PFSK-1 (cell line): ENCODE results near the gene RNF220.

ENCODE experiments used
- POLR2AphosphoS5 ChIP-seq: IDR thresholded peaks from 2 replicates; pipeline ENCODE4 v1.6.1; 2012; ENCODE audit warnings: low read depth, mild to moderate bottlenecking, control low read depth, low read length, moderate library complexity
- TF ChIP-seq, protein P1 (sequence below), 2 experiments: IDR thresholded peaks; 2 replicates each; pipeline versions ENCODE4 v1.6.1 to v1.8.0; 2011 to 2012; ENCODE audit warnings: low read depth in 2 of 2, low read length in 2 of 2, control low read depth in 1 of 2, inconsistent platforms in 1 of 2, mild to moderate bottlenecking in 1 of 2, moderate library complexity in 1 of 2; ENCODE audit not compliant: insufficient read depth in 1 of 2

DNA sequence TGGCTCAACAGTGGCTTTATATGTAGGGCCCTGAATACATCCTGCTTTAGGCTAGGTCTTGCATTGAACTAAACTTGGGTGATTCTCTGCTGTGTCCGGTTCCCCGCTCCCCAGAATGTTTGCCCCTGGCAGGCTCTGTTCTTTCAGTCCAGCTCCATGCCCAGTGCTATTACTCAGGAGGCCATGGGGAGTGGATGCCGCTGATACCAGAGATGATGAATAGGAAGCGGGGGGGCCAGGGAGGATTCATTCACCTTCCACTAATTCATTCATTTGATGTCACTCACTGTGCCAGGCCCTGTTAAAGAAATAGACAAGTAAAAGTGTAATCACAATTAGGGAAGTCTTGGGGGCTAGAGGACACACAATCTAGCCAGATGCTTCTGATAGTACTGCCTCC, 185.4 kb downstream of the RNF220 start:
- no peak for TF ChIP-seq POLR2AphosphoS5
- TF ChIP-seq, protein P1, sequence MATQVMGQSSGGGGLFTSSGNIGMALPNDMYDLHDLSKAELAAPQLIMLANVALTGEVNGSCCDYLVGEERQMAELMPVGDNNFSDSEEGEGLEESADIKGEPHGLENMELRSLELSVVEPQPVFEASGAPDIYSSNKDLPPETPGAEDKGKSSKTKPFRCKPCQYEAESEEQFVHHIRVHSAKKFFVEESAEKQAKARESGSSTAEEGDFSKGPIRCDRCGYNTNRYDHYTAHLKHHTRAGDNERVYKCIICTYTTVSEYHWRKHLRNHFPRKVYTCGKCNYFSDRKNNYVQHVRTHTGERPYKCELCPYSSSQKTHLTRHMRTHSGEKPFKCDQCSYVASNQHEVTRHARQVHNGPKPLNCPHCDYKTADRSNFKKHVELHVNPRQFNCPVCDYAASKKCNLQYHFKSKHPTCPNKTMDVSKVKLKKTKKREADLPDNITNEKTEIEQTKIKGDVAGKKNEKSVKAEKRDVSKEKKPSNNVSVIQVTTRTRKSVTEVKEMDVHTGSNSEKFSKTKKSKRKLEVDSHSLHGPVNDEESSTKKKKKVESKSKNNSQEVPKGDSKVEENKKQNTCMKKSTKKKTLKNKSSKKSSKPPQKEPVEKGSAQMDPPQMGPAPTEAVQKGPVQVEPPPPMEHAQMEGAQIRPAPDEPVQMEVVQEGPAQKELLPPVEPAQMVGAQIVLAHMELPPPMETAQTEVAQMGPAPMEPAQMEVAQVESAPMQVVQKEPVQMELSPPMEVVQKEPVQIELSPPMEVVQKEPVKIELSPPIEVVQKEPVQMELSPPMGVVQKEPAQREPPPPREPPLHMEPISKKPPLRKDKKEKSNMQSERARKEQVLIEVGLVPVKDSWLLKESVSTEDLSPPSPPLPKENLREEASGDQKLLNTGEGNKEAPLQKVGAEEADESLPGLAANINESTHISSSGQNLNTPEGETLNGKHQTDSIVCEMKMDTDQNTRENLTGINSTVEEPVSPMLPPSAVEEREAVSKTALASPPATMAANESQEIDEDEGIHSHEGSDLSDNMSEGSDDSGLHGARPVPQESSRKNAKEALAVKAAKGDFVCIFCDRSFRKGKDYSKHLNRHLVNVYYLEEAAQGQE (IDR thresholded peaks at IDR 0.05; ENCODE audit: insufficient read depth in 1 of 2, low read depth in 2 of 2, low read length in 2 of 2): no peak
